SK-N-SH (cell line): Measurements from ENCODE around the gene GASK1A. TPM values are rescaled to one million over a fixed set of nuclear protein-coding genes. Genes with fewer than 3 reads are reported as not detected.

Experiments
- CTCF ChIA-PET: fragments of 300-600, 350-600 bp; formaldehyde crosslinking; extraction: SDS; loops from one replicate; lab custom pipeline; 2021; lab: Yijun Ruan, JAX
- POLR2A ChIA-PET: fragments of 350-600 bp; sonication (Branson Sonifier 250); formaldehyde crosslinking; extraction: SDS; loops from one replicate; lab custom pipeline; 2020; ENCODE audit warnings: antibody characterized with exemption, inconsistent platforms; lab: Yijun Ruan, JAX
- DNase-seq: peaks from one replicate; pipeline ENCODE4 v3.0.0; 2012
- H2AFZ ChIP-seq: fragments of 200-600 bp; sonication (generic); 2 replicates; pipeline ENCODE4 v1.8.1; 2016; ENCODE audit warnings: antibody characterized with exemption, mild to moderate bottlenecking, low read depth
- H3F3A ChIP-seq: fragments of 200-600 bp; sonication (generic); replicated peaks from 2 replicates; pipeline ENCODE3; 2016; ENCODE audit warnings: antibody characterized with exemption, mild to moderate bottlenecking; ENCODE audit not compliant: insufficient read depth
- H3K27ac ChIP-seq, 2 experiments: fragments of 200-500 bp in 1 of 2; fragments of 200-600 bp in 1 of 2; sonication (Bioruptor generic) in 1 of 2; sonication (generic), shearing (Covaris generic) in 1 of 2; 2 replicates each; pipeline versions ENCODE4 v1.5.1 to v1.6.1; 2014 to 2016; ENCODE audit warnings: low read depth in 2 of 2, inconsistent platforms in 1 of 2, low read length in 1 of 2, mild to moderate bottlenecking in 1 of 2, mixed read lengths in 1 of 2
- H3K27me3 ChIP-seq: fragments of 200-600 bp; sonication (generic), shearing (Covaris generic); 2 replicates; pipeline ENCODE4 v1.6.1; 2016; ENCODE audit warnings: mixed run types; ENCODE audit not compliant: insufficient read depth
- H3K36me3 ChIP-seq, 2 experiments: fragments of 200-500 bp in 1 of 2; fragments of 200-600 bp in 1 of 2; sonication (Bioruptor generic) in 1 of 2; sonication (generic) in 1 of 2; replicated peaks in 1 of 2; 2 replicates each; pipeline versions ENCODE3 to v1.5.1; 2014 to 2016; ENCODE audit warnings: low read length in 1 of 2, mild to moderate bottlenecking in 1 of 2; ENCODE audit not compliant: insufficient read depth in 2 of 2, control insufficient read depth in 1 of 2
- H3K4me1 ChIP-seq, 2 experiments: fragments of 200-500 bp in 1 of 2; fragments of 200-600 bp in 1 of 2; sonication (Bioruptor generic) in 1 of 2; sonication (generic), shearing (Covaris generic) in 1 of 2; 2 replicates each; pipeline versions ENCODE4 v1.5.1 to v1.6.1; 2014 to 2016; ENCODE audit warnings: low read depth in 1 of 2, low read length in 1 of 2, mixed run types in 1 of 2; ENCODE audit not compliant: insufficient read depth in 2 of 2, control insufficient read depth in 1 of 2
- H3K4me2 ChIP-seq: fragments of 200-600 bp; sonication (generic), shearing (Covaris generic); 2 replicates; pipeline ENCODE4 v1.6.1; 2017; ENCODE audit warnings: mixed run types
- H3K4me3 ChIP-seq, 2 experiments: fragments of 200-500 bp in 1 of 2; fragments of 200-600 bp in 1 of 2; sonication (Bioruptor generic) in 1 of 2; sonication (generic), shearing (Covaris generic) in 1 of 2; 2 replicates each; pipeline versions ENCODE4 v1.5.1 to v1.8.1; 2014 to 2016; ENCODE audit warnings: low read depth in 2 of 2, inconsistent platforms in 1 of 2, low read length in 1 of 2, mild to moderate bottlenecking in 1 of 2, mixed read lengths in 1 of 2, moderate library complexity in 1 of 2
- H3K79me2 ChIP-seq: fragments of 200-600 bp; sonication (generic); 2 replicates; pipeline ENCODE4 v1.8.1; 2017; ENCODE audit warnings: mild to moderate bottlenecking; ENCODE audit not compliant: insufficient read depth
- H3K9ac ChIP-seq: fragments of 200-600 bp; sonication (generic); 2 replicates; pipeline ENCODE4 v1.6.1; 2017; ENCODE audit warnings: mixed run types
- H3K9me2 ChIP-seq: fragments of 200-600 bp; sonication (generic); 2 replicates; pipeline ENCODE4 v1.6.1; 2017; ENCODE audit warnings: mixed run types
- H3K9me3 ChIP-seq: fragments of 200-600 bp; sonication (generic); 2 replicates; pipeline ENCODE4 v1.6.1; 2017; ENCODE audit warnings: mixed run types, mild to moderate bottlenecking, moderate library complexity
- H4K20me1 ChIP-seq: fragments of 200-600 bp; sonication (generic); 2 replicates; pipeline ENCODE4 v1.6.1; 2017; ENCODE audit warnings: mild to moderate bottlenecking, mixed run types; ENCODE audit not compliant: insufficient read depth
- ELF1 ChIP-seq: IDR thresholded peaks from 2 replicates; pipeline ENCODE4 v1.4.0; 2012
- FOSL2 ChIP-seq: IDR thresholded peaks from 2 replicates; pipeline ENCODE4 v1.4.0; 2012; ENCODE audit warnings: low read depth, mild to moderate bottlenecking, moderate library complexity, borderline replicate concordance
- FOXM1 ChIP-seq: IDR thresholded peaks from 2 replicates; pipeline ENCODE4 v1.4.0; 2012; ENCODE audit warnings: low read depth, mild to moderate bottlenecking
- GATA2 ChIP-seq: sonication (generic); formaldehyde crosslinking; IDR thresholded peaks from 2 replicates; pipeline ENCODE4 v1.5.0; 2020; ENCODE audit warnings: mild to moderate bottlenecking, missing genetic modification reagents
- MAX ChIP-seq: IDR thresholded peaks from 2 replicates; pipeline ENCODE4 v1.4.0; 2012; ENCODE audit warnings: low read depth
- MXI1 ChIP-seq: IDR thresholded peaks from 2 replicates; pipeline ENCODE4 v1.6.1; 2012; ENCODE audit warnings: mild to moderate bottlenecking, low read depth, low read length, improper control_type of control experiment
- POLR2AphosphoS5 ChIP-seq: IDR thresholded peaks from 2 replicates; pipeline ENCODE4 v1.6.1; 2012; ENCODE audit warnings: low read depth, low read length
- RAD21 ChIP-seq: IDR thresholded peaks from 2 replicates; pipeline ENCODE4 v1.6.1; 2012; ENCODE audit warnings: mild to moderate bottlenecking, low read length
- RCOR1 ChIP-seq: fragments of 150-350 bp; IDR thresholded peaks from 2 replicates; pipeline ENCODE4 v1.6.1; 2017; ENCODE audit warnings: antibody characterized with exemption, low read length
- TAF1 ChIP-seq: IDR thresholded peaks from 2 replicates; pipeline ENCODE4 v1.6.1; 2012; ENCODE audit warnings: low read depth, mild to moderate bottlenecking, low read length, moderate library complexity, borderline replicate concordance
- USF2 ChIP-seq: fragments of 150-350 bp; IDR thresholded peaks from 2 replicates; pipeline ENCODE4 v1.6.1; 2017; ENCODE audit warnings: antibody characterized with exemption, low read length, low read depth, borderline replicate concordance
- whole genome bisulfite sequencing: methylation state at CpG from one replicate; pipeline ENCODE4 v1.1.6; 2017; ENCODE audit warnings: low lambda C conversion rate; 5-methylcytosine and 5-hydroxymethylcytosine counted together
- polyA plus RNA-seq, 3 experiments: library from polyadenylated mRNA; depleted of rRNA; stranded (reverse); fragments of >200 nt; gene quantifications; 2 replicates each; pipeline ENCODE4 v1.2.3, GENCODE V29; 2012
- TF ChIP-seq, protein P1 (sequence below): IDR thresholded peaks from 2 replicates; pipeline ENCODE4 v1.4.0; 2012; ENCODE audit warnings: low read depth, borderline replicate concordance
- TF ChIP-seq, protein P2 (sequence below): fragments of 150-350 bp; IDR thresholded peaks from 2 replicates; pipeline ENCODE4 v1.6.1; 2016; ENCODE audit warnings: mild to moderate bottlenecking, low read depth, low read length
- TF ChIP-seq, protein P3 (sequence below): IDR thresholded peaks from 2 replicates; pipeline ENCODE4 v1.6.1; 2012; ENCODE audit warnings: mild to moderate bottlenecking, low read depth, low read length, moderate library complexity

Gene GASK1A
- polyA plus RNA-seq, 1 of the 3 experiments (the other 2 are of a cell fraction): not detected

- TF ChIP-seq, protein P1, sequence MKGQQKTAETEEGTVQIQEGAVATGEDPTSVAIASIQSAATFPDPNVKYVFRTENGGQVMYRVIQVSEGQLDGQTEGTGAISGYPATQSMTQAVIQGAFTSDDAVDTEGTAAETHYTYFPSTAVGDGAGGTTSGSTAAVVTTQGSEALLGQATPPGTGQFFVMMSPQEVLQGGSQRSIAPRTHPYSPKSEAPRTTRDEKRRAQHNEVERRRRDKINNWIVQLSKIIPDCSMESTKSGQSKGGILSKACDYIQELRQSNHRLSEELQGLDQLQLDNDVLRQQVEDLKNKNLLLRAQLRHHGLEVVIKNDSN: no peak
- TF ChIP-seq FOSL2 (no peak), ELF1 (no peak), FOXM1 (no peak), TAF1 (no peak), MXI1 (no peak), MAX (no peak), GATA2 (CRISPR knock-in tag) (no peak), USF2 (no peak), RCOR1 (no peak), RAD21 (no peak), POLR2AphosphoS5 (no peak)
- TF ChIP-seq, protein P2, sequence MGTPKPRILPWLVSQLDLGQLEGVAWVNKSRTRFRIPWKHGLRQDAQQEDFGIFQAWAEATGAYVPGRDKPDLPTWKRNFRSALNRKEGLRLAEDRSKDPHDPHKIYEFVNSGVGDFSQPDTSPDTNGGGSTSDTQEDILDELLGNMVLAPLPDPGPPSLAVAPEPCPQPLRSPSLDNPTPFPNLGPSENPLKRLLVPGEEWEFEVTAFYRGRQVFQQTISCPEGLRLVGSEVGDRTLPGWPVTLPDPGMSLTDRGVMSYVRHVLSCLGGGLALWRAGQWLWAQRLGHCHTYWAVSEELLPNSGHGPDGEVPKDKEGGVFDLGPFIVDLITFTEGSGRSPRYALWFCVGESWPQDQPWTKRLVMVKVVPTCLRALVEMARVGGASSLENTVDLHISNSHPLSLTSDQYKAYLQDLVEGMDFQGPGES: no peak
- TF ChIP-seq, protein P3, sequence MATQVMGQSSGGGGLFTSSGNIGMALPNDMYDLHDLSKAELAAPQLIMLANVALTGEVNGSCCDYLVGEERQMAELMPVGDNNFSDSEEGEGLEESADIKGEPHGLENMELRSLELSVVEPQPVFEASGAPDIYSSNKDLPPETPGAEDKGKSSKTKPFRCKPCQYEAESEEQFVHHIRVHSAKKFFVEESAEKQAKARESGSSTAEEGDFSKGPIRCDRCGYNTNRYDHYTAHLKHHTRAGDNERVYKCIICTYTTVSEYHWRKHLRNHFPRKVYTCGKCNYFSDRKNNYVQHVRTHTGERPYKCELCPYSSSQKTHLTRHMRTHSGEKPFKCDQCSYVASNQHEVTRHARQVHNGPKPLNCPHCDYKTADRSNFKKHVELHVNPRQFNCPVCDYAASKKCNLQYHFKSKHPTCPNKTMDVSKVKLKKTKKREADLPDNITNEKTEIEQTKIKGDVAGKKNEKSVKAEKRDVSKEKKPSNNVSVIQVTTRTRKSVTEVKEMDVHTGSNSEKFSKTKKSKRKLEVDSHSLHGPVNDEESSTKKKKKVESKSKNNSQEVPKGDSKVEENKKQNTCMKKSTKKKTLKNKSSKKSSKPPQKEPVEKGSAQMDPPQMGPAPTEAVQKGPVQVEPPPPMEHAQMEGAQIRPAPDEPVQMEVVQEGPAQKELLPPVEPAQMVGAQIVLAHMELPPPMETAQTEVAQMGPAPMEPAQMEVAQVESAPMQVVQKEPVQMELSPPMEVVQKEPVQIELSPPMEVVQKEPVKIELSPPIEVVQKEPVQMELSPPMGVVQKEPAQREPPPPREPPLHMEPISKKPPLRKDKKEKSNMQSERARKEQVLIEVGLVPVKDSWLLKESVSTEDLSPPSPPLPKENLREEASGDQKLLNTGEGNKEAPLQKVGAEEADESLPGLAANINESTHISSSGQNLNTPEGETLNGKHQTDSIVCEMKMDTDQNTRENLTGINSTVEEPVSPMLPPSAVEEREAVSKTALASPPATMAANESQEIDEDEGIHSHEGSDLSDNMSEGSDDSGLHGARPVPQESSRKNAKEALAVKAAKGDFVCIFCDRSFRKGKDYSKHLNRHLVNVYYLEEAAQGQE: no peak
- ChIA-PET POLR2A (no interaction called here), CTCF (no interaction called here)
- Histone ChIP-seq H3K4me1 (peaks cover 0 to 11% of the 10 kb centered on the region in 2 experiments; a peak in 1 of 4 replicates), H2AFZ (no peak overlapping the region), H3K9me3 (no peaks in the 10 kb centered on the region), H3K27me3 (no peaks in the 10 kb centered on the region), H3K9ac (no peak overlapping the region), H3F3A (no peaks in the 10 kb centered on the region), H3K9me2 (no peaks in the 10 kb centered on the region), H3K79me2 (no peaks in the 10 kb centered on the region), H3K4me2 (no peak overlapping the region), H4K20me1 (no peaks in the 10 kb centered on the region), H3K27ac (no peak overlapping the region), H3K4me3 (no peak overlapping the region), H3K36me3 (no peaks in the 10 kb centered on the region)
- DNase-seq: no peak
- whole genome bisulfite sequencing: 87% methylated on average over 10 of the region's 31 CpGs
Observed at GRCh38 chr3:43079536-43080332, 100.6 kb downstream of the GASK1A start.
